ENCODE measurements around the gene PHF21A. TPM values are rescaled to one million over a fixed set of nuclear protein-coding genes. Genes with fewer than 3 reads are reported as not detected.

Gene PHF21A
- total RNA-seq, 1 donor from 2014 or later, result 45.4 TPM

- Histone ChIP-seq H3K9me3 (no peaks in the 10 kb centered on the region), H3K27ac (no peak overlapping the region), H3K36me3 (no peaks in the 10 kb centered on the region), H3K4me1 (no peaks in the 10 kb centered on the region), H3K27me3 (peaks cover 22% of the 10 kb centered on the region), H3K4me3 (no peak overlapping the region)
- peak; percentile 58 for ATAC-seq
- intact Hi-C loops (cut with DNase I), result no loop called here
- no peak for TF ChIP-seq CTCF (IDR thresholded peaks at IDR 0.05)
- DNase-seq, result no peak
Measured at GRCh38 chr11:46159680-46160079, 38.4 kb upstream of the PHF21A start.

DNA sequence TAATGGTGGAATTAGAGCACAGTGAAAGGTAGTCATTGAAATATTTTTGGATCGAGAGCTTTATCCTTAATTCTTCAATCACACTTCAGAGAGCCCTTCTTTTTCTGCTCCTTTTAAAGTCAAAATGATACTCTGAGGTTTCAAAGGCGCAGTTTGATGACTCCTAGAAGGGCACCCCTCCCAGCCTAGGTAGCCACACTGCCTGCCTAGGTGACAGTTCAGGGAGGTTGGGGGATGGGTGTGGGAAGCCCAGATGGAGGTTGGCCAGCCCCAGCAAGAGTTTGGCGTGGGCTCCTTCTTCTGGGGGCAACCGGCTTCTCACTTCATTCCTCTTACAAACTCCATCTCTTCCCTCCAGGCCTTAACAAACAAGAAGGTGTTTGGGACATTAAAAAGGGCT is 28.6 kb upstream of the PHF21A start:
- Histone ChIP-seq H3K36me3 (no peaks in the 10 kb centered on the region), H3K27ac (no peak overlapping the region), H3K4me3 (no peak overlapping the region), H3K4me1 (no peaks in the 10 kb centered on the region), H3K27me3 (no peaks in the 10 kb centered on the region), H3K9me3 (no peaks in the 10 kb centered on the region)
- ATAC-seq (no peak), DNase-seq (no peak)
- intact Hi-C loops (cut with DNase I), result no loop called here
- TF ChIP-seq CTCF (IDR thresholded peaks at IDR 0.05), result no peak

DNA sequence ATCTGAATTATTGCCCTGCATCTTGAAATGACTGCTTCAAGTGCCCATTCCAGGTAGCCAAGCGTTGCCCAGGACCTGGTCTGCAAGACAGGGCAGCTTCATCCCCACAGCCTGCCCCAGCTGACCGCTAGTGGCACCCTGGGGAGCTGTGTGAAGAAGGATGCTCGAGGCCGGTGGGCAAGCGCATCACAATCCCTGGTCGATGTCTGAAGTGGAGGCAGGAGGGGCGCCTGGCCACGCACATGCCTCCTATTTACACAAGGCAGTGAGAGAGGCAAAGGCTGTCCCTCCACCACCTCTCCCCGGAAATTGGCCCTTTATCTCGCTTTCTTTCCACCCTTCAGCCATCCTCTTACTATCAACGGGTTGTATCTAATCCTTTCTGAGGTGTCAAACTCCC is 28.1 kb upstream of the PHF21A start:
- ATAC-seq, result no peak

DNA sequence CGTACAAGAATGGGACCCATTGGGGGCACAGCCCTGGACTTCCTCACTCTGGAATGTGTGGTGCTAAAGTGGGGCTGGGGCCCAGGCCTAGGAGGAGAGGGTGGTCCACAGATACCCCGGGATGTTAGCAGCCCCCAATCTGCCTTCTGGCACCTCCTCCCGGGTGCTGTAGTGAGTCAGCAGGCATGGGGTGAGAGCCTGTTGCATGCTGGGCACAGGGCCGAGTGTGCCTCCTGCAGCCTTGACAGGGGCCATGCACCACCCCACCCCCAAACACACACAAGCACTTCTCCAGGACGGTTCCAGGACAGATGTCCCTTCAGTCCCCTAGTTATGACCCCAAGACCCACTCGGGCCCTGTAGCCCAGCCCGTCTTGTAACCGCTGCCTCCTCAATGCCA is 23.5 kb upstream of the PHF21A start:
- Histone ChIP-seq H3K36me3 (no peaks in the 10 kb centered on the region), H3K4me1 (no peaks in the 10 kb centered on the region), H3K27me3 (peaks cover 4% of the 10 kb centered on the region), H3K4me3 (no peak overlapping the region), H3K27ac (no peak overlapping the region), H3K9me3 (no peaks in the 10 kb centered on the region)
- ATAC-seq, result peak; percentile 20
- intact Hi-C loops (cut with DNase I), result no loop called here
- no peak for DNase-seq
- TF ChIP-seq CTCF (IDR thresholded peaks at IDR 0.05), result no peak

More for the DNA sequence above, 28.1 kb upstream of the PHF21A start:
- no peak for DNase-seq
- no peak overlapping the region for H3K27ac ChIP-seq
- H3K36me3 ChIP-seq, result no peaks in the 10 kb centered on the region
- H3K4me1 ChIP-seq, result no peaks in the 10 kb centered on the region
- no peaks in the 10 kb centered on the region for H3K9me3 ChIP-seq
- intact Hi-C loops (cut with DNase I), result no loop called here
- no peak for TF ChIP-seq CTCF (IDR thresholded peaks at IDR 0.05)
- H3K4me3 ChIP-seq, result no peak overlapping the region
- no peaks in the 10 kb centered on the region for H3K27me3 ChIP-seq

DNA sequence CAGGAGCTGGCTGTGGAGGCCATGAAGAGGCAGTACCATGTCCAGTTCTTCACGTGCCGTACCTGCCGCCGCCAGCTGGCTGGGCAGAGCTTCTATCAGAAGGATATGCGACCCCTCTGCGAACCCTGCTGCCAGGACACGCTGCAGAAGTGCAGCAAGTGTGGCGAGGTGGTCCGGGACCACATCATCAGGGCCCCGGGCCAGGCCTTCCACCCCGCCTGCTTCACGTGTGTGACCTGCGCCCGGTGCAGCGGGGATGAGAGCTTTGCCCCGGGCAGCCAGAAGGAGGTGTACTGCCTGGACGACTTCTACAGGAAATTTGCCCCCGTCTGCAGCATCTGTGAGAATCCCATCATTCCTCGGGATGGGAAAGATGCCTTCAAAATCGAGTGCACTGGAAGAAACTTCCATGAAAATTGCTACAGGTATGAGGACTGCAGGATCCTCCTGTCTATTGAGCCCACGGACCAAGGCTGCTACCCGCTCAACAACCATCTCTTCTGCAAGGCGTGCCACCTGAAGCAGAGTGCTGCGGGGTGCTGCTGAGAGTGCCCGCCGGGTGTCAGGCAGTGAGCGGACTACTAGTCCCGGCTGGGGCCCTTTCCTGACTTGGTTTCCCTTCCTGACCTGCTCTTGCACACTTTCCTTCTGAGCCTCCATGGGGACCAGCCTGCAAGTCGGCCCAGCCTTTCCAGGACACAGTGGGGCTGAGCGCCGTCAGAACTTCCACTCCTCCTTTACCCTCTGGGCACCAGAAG is 22.0 kb upstream of the PHF21A start:
- Histone ChIP-seq H3K4me3 (no peak overlapping the region), H3K4me1 (no peaks in the 10 kb centered on the region), H3K27ac (no peak overlapping the region), H3K9me3 (no peaks in the 10 kb centered on the region), H3K27me3 (peaks cover 10% of the 10 kb centered on the region), H3K36me3 (no peaks in the 10 kb centered on the region)
- no peak for DNase-seq
- ATAC-seq, result peak; percentile 22
- intact Hi-C loops (cut with DNase I), result no loop called here
- no peak for TF ChIP-seq CTCF (IDR thresholded peaks at IDR 0.05)
